ENCODE measurements around the gene NLRP13.
"Not testable (repeated sequence)": the region's sequence is repeated elsewhere in the genome, so short reads cannot be mapped to it uniquely, and the experiment has no call there.

Gene NLRP13

GRCh38 chr19:55931936-55932386 is at the start of gene NLRP13:
Gene NLRP13, minus strand, starts transcription at chr19:55932336. Its CDS starts 25 bp downstream, at chr19:55932311.
- no peak for DNase-seq

DNA sequence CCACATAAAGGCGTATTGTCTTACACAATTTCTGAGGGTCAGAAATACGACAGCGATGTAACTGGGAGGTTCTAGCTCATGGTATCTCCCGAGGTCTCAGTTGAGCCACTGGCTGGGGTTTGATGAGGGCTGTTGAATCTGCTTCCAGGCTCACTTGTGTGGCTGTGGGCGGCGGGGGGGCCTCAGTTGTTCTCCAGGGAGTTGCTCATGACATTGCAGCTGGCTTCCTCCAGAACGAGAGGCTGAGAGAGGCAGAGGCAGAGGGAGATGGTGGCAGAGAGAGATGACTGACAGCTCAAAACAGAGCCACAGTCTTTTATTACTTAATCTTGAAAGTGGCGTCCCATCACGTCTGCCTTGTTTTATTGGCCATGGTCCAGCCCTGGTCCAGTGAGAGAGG is 48.3 kb upstream of the NLRP13 start:
- DNase-seq: no peak

DNA sequence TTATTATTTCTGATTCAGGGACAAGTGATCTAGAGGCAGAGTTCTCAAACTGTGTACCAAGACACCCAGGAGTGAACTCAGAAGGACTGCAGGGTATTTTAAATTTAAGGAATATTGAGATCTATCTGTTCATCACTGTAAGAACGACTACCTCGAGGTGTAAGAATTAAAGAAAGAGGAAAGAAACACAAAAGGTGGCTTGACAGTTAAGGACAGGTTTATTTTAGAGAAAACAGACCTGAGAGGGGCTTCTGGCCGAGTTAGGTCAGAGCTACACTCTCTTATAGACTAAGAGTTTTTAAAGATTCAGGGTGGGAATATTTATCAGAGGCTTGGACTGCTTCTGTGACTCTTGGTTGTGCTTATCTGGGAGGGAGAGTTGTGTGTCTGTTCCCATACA is 41.8 kb upstream of the NLRP13 start:
- no peak for DNase-seq

DNA sequence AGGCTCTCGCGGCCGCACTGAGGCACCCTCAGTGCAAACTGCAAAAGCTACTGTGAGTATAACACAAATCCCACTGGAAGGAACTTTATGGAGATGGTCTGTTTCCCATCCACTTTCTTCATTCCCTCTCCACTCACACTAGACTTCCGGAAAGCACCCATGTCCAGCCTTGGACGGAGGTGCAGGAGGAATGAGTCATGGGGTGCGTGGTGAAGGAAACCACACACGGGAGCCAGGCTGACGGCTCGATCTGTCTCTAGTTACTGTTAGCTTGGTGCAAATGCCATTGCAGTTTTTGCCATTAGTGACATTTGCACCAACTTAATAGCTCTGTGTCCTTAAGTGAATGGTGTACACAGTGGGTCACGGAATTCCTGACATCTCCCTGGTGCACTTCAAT is 30.1 kb upstream of the NLRP13 start:
- no peak for DNase-seq

DNA sequence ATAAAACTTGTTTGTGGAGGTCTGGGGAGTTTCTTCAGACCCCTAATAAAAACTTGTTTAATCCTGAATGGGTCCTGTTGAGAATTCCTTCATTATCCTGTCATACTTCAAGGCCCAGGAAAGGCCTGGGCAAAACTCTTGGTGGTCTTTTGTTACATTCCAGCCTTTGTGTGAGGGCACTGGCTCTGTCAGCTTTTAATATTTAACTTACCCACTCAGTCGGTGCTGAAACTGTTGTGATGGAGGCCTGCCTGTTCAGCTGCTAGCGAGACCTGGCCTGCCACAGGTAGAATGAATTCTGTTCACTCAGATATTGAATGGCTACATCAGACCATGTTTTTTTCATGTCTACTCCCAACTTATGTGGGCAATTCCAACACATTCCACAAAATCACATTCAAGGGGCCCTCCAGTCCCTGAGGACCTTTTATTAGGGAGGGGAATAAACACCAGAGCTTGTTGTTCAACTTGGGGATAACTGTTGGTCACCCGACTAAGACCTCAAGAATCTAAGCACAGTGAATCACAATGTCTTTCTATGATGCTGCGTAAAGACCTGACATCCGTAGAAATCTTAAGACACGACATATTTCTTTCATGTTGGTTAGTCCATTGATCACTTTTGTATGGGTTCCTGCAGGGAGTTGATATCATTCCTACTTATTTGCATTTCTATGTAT is 28.0 kb upstream of the NLRP13 start:
- DNase-seq: no peak

GRCh38 chr19:55958356-55958755 is 26.2 kb upstream of the NLRP13 start:
- peak; percentile 12 for DNase-seq

DNA sequence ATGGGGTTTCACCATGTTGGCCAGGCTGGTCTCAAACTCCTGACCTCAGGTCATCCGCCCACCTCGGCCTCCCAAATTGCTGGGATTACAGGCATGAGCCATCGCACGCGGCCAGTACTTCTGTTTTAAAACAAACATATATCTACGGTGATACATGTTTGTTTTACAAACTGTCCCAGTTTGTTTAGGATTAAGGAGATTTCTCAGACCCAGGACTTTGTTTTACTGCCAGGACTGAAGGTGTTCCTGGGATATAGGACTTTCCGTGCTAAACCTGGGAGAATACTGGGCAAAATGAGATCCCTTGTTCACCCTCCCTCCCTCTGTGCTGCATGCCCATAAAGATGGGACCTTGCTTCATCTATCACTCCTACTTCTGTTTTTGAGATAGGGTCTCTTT is 24.3 kb upstream of the NLRP13 start:
- DNase-seq: no peak

- DNase-seq: not testable (repeated sequence)
Measured at GRCh38 chr19:55950566-55950965, 18.4 kb upstream of the NLRP13 start.

DNA sequence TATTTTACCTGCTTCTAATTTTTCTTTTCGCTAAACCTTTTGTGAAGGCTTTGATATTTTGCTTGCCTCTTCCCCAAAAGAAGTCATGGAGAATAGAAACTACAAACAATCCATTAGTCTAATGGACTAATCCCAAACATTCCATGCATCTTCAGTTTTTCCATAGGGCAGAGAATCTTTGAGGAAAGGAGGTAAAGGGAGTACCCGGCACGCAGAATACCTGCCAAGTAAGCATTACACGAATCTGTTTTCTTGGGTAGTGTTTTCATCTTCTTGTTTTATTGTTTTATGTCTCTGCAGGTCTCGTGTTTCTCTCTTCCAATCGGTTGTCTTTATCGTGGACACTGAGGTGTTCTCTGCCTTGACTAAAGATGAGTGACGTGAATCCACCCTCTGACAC is 15.4 kb upstream of the NLRP13 start, which contains the start of gene NLRP8:
Gene NLRP8 (plus strand): TSS at position 301 of the 400 bp plus-strand sequence.
- no peak for DNase-seq

- DNase-seq: no peak
Measured at GRCh38 chr19:55940306-55940705, 8.2 kb upstream of the NLRP13 start.

GRCh38 chr19:55939206-55939605 is 7.1 kb upstream of the NLRP13 start:
- no peak for DNase-seq

- no peak for DNase-seq
Measured at GRCh38 chr19:55935206-55935605, 3.1 kb upstream of the NLRP13 start.

DNA sequence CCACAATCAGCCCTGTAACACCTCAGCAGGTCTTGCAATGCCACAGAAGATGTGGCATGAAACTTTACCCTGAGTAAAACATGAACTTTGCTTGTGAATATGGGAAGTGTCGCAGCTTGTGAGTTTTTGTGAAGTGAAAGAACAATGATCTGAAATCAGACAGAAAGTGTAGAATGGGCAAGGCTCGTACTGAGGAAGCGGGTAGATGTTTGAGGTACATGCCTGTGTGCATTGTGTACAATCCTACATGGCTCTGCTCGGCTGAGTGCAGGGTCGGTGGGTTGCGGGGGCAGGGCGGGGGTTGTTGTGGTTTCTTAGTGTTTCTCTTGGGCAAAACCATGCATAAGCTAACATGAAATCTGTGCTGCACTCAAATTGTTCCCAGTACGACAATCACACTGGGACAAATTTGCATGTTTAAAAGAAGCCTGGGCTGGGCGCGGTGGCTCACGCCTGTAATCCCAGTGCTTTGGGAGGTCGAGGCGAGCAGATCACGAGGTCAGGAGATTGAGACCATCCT is 1.1 kb downstream of the NLRP13 start:
- DNase-seq: no peak

- not testable (repeated sequence) for DNase-seq
Measured at GRCh38 chr19:55929258-55929657, 2.9 kb downstream of the NLRP13 start.

GRCh38 chr19:55927991-55928390 is 4.1 kb downstream of the NLRP13 start:
- DNase-seq: no peak

GRCh38 chr19:55923556-55923955 is 8.6 kb downstream of the NLRP13 start:
- DNase-seq: no peak

DNA sequence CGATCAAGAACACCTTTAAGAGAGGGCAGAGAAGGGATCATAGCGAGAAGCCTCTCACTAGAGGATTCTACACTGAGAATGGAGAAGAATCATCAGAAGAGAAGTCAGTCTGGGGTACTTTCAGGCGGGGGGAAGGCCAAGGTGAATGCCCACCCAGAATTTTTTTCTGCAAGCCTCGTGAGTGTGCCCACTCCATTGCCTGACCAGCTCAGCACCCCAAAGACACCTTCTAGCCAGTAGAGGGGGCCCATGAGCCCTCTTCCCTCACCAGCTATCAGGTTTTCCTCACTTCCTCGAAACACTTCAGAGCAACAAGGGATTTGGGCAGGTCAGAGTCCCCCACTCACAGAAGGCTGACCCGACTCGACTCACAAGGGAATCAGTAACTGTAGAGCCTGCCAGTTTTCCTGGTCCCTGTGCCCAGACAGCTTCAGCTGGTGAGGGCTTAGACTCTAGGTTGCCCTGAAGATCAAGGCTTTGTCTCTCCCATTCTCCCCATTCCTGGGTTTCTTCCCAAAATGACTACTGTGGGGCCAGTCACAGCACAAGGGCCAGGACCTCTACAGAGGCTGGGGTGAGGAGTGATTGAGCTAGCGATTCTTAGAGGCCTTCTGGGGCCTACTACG is 18.4 kb downstream of the NLRP13 start:
- no peak for DNase-seq

DNA sequence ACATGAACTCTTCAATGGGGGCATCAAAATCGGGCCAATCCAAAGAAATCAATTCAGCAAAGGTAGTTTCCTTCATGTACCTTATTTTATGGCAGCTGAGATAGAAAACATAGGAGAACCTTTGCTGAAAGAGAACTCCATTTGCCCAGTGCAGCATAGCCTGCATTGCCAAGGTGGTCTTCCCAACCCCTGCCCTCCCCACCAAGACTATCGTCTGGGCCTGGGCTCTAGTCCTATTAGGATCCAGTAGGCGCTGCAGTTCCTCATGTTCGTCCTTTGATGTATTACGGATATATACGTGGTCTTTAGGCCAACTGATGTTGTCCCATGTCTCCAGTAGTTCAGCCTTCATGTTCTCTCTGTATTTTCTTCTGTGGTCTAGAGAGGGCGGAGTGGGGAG is 19.2 kb downstream of the NLRP13 start:
- DNase-seq: no peak

- DNase-seq: no peak
Measured at GRCh38 chr19:55909801-55910200, 22.3 kb downstream of the NLRP13 start.

GRCh38 chr19:55907746-55908145 is 24.4 kb downstream of the NLRP13 start:
- no peak for DNase-seq

DNA sequence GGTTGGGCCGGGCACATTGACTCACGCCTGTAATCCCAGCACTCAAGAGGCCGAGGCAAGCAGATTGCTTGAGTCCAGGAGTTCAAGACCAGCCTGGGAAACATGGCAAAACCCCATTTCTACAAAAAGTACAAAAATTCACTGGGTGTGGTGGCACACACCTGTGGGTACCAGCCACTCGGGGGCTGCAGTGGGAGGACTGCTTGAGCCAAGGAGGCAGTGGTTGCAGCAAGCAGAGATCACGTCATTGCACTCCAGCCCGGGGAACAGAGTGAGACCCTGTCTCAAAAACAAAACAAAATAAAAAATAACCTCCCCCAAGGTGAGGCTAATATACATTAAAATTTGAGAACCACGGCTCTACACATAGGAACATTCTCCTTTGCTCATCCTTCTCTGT is 24.9 kb downstream of the NLRP13 start:
- DNase-seq: no peak

DNA sequence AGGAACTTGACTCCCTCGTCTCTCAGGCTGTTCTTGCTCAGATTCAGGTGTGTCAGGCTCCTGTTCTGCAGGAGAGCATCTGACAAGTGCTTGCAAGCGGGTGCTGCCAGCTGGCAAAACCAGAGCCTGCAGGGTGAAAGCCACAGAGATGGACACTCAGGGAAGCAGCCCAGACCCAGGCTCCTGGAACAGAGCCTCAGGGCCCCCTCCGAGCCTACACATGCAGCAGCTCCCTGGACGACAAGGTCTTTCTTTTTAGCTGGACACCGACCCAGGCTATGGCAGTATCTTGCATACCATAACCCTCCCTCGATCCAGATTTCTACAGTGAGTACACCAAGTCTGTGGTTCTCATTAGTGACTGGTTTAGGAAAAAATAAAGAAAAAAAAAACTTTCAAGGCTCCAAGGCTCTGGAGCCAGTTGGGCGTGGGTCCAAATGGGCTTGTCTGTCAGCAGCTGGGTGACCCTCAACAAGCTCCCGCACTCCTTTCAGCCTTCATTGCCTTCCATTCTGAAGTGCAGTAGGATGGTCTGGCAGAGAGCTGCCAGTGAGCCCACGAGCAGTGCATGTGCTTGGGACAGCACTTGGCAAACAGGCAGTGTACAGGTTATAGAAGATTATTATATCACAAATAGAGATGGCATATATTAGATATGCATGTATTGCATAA is 29.9 kb downstream of the NLRP13 start:
- no peak for DNase-seq

GRCh38 chr19:55901369-55902079 is 30.6 kb downstream of the NLRP13 start:
- DNase-seq: no peak

Measured in NCI-H526 treated with DMSO at 0.1 percent for 48 hours (cell line).